NT2/D1 (cell line): Measurements from ENCODE around the gene TRDMT1.

ENCODE experiments used
- DNase-seq: peaks from one replicate; pipeline ENCODE4 v3.0.0-alpha.2; 2011; ENCODE audit warnings: low read depth, low spot score
- H3K27me3 ChIP-seq: 2 replicates; pipeline ENCODE4 v1.6.0; 2011; ENCODE audit warnings: mild to moderate bottlenecking; ENCODE audit not compliant: insufficient read length, insufficient read depth
- H3K36me3 ChIP-seq: 2 replicates; pipeline ENCODE4 v1.6.1; 2011; ENCODE audit warnings: mild to moderate bottlenecking, low read length, mixed read lengths; ENCODE audit not compliant: insufficient read depth, insufficient read length
- H3K4me1 ChIP-seq: 2 replicates; pipeline ENCODE4 v1.5.1; 2011; ENCODE audit not compliant: insufficient read depth, insufficient read length
- H3K4me3 ChIP-seq: 2 replicates; pipeline ENCODE4 v1.5.1; 2011; ENCODE audit warnings: low read depth; ENCODE audit not compliant: insufficient read length
- H3K9ac ChIP-seq: 2 replicates; pipeline ENCODE4 v1.6.0; 2011; ENCODE audit warnings: low read depth; ENCODE audit not compliant: insufficient read length
- H3K9me3 ChIP-seq: 2 replicates; pipeline ENCODE4 v1.5.1; 2011; ENCODE audit warnings: mild to moderate bottlenecking, low read length; ENCODE audit not compliant: insufficient read depth
- SUZ12 ChIP-seq: IDR thresholded peaks from 2 replicates; pipeline ENCODE4 v1.6.1; 2011; ENCODE audit not compliant: insufficient read length, insufficient read depth; ENCODE audit errors: extremely low read depth
- YY1 ChIP-seq: IDR thresholded peaks from 2 replicates; pipeline ENCODE4 v1.6.1; 2011; ENCODE audit not compliant: insufficient read length, insufficient read depth
- ZNF274 ChIP-seq: IDR thresholded peaks from 2 replicates; pipeline ENCODE4 v1.6.1; 2011; ENCODE audit warnings: mild to moderate bottlenecking, low read depth, low read length

TRDMT1 gene

DNA sequence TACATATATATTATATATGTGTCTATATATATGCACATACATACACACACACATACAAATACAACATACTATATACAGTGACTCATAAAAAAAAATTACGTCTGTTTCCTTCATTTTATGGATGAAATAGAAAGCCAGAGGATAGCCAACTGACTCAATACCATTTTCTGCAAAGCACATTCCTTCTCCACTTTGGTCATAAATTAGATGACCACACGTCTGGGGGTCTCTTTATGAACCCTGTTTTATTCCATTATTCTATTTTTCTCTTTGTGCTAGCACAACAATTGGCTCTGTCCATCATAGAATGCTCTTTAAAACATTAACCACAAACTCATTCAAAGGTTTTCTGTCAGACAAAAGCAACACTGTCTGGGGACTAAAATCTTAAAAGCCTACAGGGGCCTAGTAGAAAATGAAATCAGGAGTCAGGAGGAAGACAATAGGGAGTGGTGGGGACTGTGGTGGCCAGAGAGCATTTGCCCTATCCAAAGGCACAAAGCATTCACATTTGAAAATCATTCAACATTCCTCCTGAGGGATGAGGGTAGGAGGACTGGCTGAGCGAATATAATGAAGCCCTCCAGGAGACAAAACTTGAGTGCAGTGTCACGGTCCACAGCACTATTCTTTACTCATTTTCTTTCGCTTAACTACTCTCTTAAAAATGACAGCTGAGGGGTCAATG is 76.1 kb downstream of the TRDMT1 start:
- TF ChIP-seq YY1, result no peak
- TF ChIP-seq SUZ12, result no peak
- no peak for TF ChIP-seq ZNF274

DNA sequence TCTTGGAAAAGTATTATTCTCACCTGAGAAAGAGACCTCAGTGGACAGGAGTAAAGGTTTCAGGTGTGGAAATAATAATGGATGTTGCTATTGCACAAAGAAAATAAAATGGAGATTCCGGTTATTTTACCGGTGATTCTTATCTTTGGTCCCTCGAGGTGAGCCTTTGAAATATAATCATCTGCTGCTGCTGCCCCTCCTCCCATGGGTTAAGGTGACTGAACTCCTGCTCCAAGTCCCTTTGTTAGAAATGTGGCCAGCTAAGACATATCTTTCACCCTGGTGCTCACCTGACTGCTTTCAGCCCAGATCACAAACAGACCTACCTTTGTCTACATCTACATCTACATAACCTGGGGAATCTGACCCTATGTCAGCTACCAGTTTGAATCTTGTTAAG is 77.5 kb downstream of the TRDMT1 start:
- Histone ChIP-seq H3K4me3 (no peak overlapping the region), H3K9ac (no peak overlapping the region), H3K4me1 (no peaks in the 10 kb centered on the region), H3K27me3 (no peaks in the 10 kb centered on the region), H3K9me3 (no peaks in the 10 kb centered on the region), H3K36me3 (no peaks in the 10 kb centered on the region)
- TF ChIP-seq ZNF274 (no peak), SUZ12 (no peak), YY1 (no peak)
- no peak for DNase-seq

More for the DNA sequence above, 76.1 kb downstream of the TRDMT1 start:
- DNase-seq, result no peak
- Histone ChIP-seq H3K27me3 (no peaks in the 10 kb centered on the region), H3K36me3 (no peaks in the 10 kb centered on the region), H3K4me1 (no peaks in the 10 kb centered on the region), H3K4me3 (no peak overlapping the region), H3K9me3 (no peaks in the 10 kb centered on the region), H3K9ac (no peak overlapping the region)

DNA sequence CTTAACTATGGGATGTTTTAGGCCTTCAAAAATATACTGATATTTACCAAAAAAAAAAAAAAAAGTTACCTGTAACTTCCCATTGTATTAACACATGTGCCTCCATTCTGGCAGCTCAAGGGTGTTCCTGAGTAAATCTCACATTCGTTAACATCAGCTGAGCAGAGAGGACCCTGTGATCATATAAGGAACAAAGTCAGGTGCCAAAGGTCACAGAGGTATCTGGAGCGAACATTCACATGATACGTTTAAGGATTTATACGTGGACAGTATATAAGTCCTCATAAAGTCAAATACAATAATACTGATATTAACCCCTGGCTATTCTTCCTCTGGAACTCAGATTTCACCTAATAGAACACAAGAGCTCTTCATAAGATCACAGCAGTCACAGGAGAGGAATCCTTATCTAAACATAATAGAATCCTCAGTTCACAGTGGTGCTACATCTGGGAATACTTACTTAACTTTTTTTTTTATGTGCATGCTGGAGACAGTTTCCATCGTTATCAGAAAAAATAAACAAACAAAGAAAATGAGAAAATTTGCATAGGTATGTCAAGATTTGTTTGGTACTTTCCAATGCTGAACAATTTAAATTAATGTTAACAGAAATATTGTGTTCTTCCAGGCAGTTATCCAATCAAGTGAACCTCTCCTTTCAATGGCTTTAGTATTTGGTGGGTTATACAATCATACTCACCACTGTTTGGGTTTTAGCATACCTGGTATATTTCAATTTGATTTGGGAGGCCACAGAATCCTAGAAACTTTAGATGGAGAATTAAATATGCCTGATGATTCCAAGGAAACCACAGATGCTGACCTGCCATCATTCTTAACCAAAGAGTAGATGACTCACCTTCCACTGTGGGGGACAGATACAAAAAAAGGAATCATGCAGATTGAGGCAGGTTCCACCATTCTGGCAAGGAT is 78.5 kb downstream of the TRDMT1 start:
- no peak overlapping the region for H3K9ac ChIP-seq
- no peaks in the 10 kb centered on the region for H3K4me1 ChIP-seq
- H3K27me3 ChIP-seq, result no peaks in the 10 kb centered on the region
- no peaks in the 10 kb centered on the region for H3K36me3 ChIP-seq
- no peaks in the 10 kb centered on the region for H3K9me3 ChIP-seq
- no peak overlapping the region for H3K4me3 ChIP-seq
- no peak for TF ChIP-seq ZNF274
- TF ChIP-seq SUZ12, result no peak
- TF ChIP-seq YY1, result no peak
- DNase-seq, result peak; percentile 5

DNA sequence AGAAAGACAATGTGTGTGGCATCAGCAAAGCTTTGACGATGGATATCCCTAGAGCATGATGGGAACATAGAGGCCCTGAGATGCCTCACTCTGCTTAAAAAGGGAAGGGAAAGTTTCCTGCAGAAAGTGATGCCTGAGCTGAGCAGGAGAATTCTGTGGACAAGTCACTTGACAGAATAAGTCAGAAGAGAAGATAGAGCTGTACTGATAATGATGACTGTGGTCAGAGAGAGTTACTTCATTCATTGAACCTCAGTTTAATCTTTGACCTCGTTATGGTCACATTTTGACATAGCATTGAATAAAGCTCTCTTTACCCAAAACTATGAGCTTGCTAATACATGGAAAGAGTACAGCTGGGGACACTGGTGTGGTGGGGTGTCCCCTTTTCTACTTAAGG is 79.4 kb downstream of the TRDMT1 start:
- Histone ChIP-seq H3K4me3 (no peak overlapping the region), H3K27me3 (no peaks in the 10 kb centered on the region), H3K36me3 (no peaks in the 10 kb centered on the region), H3K9me3 (no peaks in the 10 kb centered on the region), H3K4me1 (no peaks in the 10 kb centered on the region), H3K9ac (no peak overlapping the region)
- DNase-seq, result no peak
- TF ChIP-seq YY1 (no peak), SUZ12 (no peak), ZNF274 (no peak)

DNA sequence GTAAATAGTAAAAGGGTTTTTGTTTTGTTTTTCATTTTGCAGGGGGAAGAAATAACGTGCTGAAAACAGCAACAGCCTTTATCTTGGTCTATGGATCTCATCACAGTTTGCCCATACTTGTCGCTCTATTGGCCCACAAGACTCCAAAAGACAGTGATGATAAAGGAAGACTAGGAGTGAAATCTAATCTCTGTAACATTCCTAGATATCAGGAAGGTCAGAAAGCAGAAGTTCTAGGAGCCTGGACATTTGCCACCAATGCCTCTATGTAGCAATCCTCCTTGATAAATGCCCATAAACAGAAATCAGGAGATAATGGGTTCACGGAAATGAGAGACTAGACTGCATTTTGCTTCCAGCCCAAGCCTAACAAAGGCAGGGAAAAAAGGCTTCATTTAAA is 80.8 kb downstream of the TRDMT1 start:
- Histone ChIP-seq H3K9ac (no peak overlapping the region), H3K36me3 (no peaks in the 10 kb centered on the region), H3K9me3 (no peaks in the 10 kb centered on the region), H3K4me3 (no peak overlapping the region), H3K27me3 (no peaks in the 10 kb centered on the region), H3K4me1 (no peaks in the 10 kb centered on the region)
- TF ChIP-seq ZNF274 (no peak), SUZ12 (no peak), YY1 (no peak)
- no peak for DNase-seq

DNA sequence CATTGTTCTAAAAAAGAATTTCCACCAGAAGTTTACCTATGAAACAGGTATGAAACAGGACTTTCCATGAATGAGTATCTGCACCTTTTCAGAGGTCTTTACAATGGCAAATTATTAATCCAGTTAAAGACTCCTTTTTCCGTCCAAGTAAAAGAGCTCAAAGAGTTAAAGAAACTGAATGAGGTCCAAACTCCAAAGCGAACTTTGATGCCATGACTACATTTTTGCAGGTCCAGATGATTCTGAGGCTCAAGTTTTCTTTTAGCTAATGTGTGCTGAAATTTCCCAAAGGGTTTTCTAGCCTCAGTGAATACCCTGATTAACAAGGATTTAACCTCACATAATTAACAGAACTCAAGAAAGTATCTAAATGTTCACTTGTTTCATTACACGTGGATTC is 81.6 kb downstream of the TRDMT1 start:
- H3K27me3 ChIP-seq, result no peaks in the 10 kb centered on the region
- H3K9ac ChIP-seq, result no peak overlapping the region
- H3K9me3 ChIP-seq, result no peaks in the 10 kb centered on the region
- no peak for TF ChIP-seq YY1
- peaks cover 2% of the 10 kb centered on the region for H3K4me1 ChIP-seq
- DNase-seq, result no peak
- H3K36me3 ChIP-seq, result no peaks in the 10 kb centered on the region
- H3K4me3 ChIP-seq, result no peak overlapping the region

DNA sequence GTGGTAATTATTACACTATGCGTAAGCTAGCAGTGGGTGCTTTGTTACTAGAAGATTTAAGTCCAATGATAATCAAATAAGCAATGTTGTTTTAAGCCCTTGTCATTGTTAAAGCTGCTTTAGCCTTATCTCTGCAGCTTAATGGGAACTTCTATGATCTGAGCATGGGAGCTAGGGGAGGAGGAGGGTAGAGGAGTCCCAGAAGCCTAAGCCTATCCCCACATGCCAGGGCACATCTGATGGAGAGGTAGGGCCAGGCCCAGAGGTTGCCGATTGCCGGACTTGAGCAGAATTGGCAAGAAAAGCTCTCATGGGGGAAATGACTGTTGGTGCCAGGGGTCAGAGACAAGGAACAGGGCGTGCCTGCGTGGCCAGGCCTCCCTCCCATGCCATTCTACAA is 85.3 kb downstream of the TRDMT1 start:
- no peaks in the 10 kb centered on the region for H3K36me3 ChIP-seq
- no peak for DNase-seq
- no peak for TF ChIP-seq SUZ12
- no peak for TF ChIP-seq YY1
- TF ChIP-seq ZNF274, result no peak
- peaks cover 2% of the 10 kb centered on the region for H3K4me1 ChIP-seq
- H3K9ac ChIP-seq, result no peak overlapping the region
- no peaks in the 10 kb centered on the region for H3K27me3 ChIP-seq
- no peak overlapping the region for H3K4me3 ChIP-seq
- no peaks in the 10 kb centered on the region for H3K9me3 ChIP-seq
